Activated CD4-positive, alpha-beta memory T cell treated with anti-CD3 and anti-CD28 coated beads for 36 hours (primary cell): ENCODE measurements around the gene WNT11. TPM values are rescaled to one million over a fixed set of nuclear protein-coding genes. Genes with fewer than 3 reads are reported as not detected.

Source experiments
- CTCF ChIA-PET: fragments of 350-600 bp; sonication (Branson Sonifier 250); formaldehyde crosslinking; loops from one replicate; lab custom pipeline; 2021; ENCODE audit warnings: antibody characterized with exemption, inconsistent platforms; lab: Charles Lee
- POLR2A ChIA-PET: fragments of 350-600 bp; sonication (Branson Sonifier 250); formaldehyde crosslinking; loops from one replicate; lab custom pipeline; 2021; ENCODE audit warnings: antibody characterized with exemption; lab: Charles Lee
- DNase-seq: peaks from one replicate; pipeline ENCODE4 v3.0.0-alpha.2; 2020
- H3K27ac Mint-ChIP-seq: one replicate; pipeline ENCODE4 v1.8.0; 2021; ENCODE audit warnings: mixed read lengths
- H3K27me3 Mint-ChIP-seq: one replicate; pipeline ENCODE4 v1.8.0; 2021; ENCODE audit warnings: mixed read lengths
- H3K36me3 Mint-ChIP-seq: one replicate; pipeline ENCODE4 v1.8.0; 2021; ENCODE audit warnings: mixed read lengths
- H3K4me1 Mint-ChIP-seq: one replicate; pipeline ENCODE4 v1.8.0; 2021; ENCODE audit warnings: low read depth, mixed read lengths
- H3K4me3 Mint-ChIP-seq: one replicate; pipeline ENCODE4 v1.8.0; 2021; ENCODE audit warnings: mild to moderate bottlenecking, mixed read lengths
- H3K9me3 Mint-ChIP-seq: one replicate; pipeline ENCODE4 v1.8.0; 2021; ENCODE audit warnings: mixed read lengths
- intact Hi-C: fragments of 100-400 bp; cut with micrococcal nuclease; formaldehyde crosslinking; loops from one replicate; pipeline ENCODE4 v1.15.1; 2023
- total RNA-seq, 2 experiments: library from RNA; stranded (reverse); gene quantifications; one replicate each; pipeline ENCODE4 v1.2.3, GENCODE V29; 2021

Gene WNT11
- total RNA-seq, 2 experiments from 2014 or later: not detected

- H3K27me3 Mint-ChIP-seq: peaks cover 8% of the 10 kb centered on the region
- H3K4me1 Mint-ChIP-seq: no peaks in the 10 kb centered on the region
- H3K4me3 Mint-ChIP-seq: no peak overlapping the region
- ChIA-PET CTCF (interaction anchor here (4.5 kb wide), 1 partner anchor 9 kb away, joined by 26 read pairs; no protein-coding TSS in a partner anchor), POLR2A (no interaction called here)
- no peaks in the 10 kb centered on the region for H3K9me3 Mint-ChIP-seq
- no peaks in the 10 kb centered on the region for H3K36me3 Mint-ChIP-seq
- intact Hi-C loops: no loop called here
- H3K27ac Mint-ChIP-seq: no peak overlapping the region
- no peak for DNase-seq
These were observed 10.4 kb upstream of the WNT11 start for GRCh38 chr11:76216536-76217325.

GRCh38 chr11:76215941-76216340 is 9.6 kb upstream of the WNT11 start:
- Mint-ChIP-seq H3K4me3 (no peak overlapping the region), H3K27ac (no peak overlapping the region), H3K4me1 (no peaks in the 10 kb centered on the region), H3K27me3 (peaks cover 16% of the 10 kb centered on the region), H3K36me3 (no peaks in the 10 kb centered on the region), H3K9me3 (no peaks in the 10 kb centered on the region)
- no peak for DNase-seq
- ChIA-PET POLR2A (no interaction called here), CTCF (no interaction called here)
- intact Hi-C loops: no loop called here

- Mint-ChIP-seq H3K9me3 (no peaks in the 10 kb centered on the region), H3K27me3 (peaks cover 18% of the 10 kb centered on the region), H3K36me3 (no peaks in the 10 kb centered on the region), H3K4me3 (no peak overlapping the region), H3K27ac (no peak overlapping the region), H3K4me1 (no peaks in the 10 kb centered on the region)
- intact Hi-C loops: no loop called here
- DNase-seq: no peak
- ChIA-PET CTCF (no interaction called here), POLR2A (no interaction called here)
These were observed 8.8 kb upstream of the WNT11 start for GRCh38 chr11:76214968-76215548.

GRCh38 chr11:76214186-76214585 is 7.9 kb upstream of the WNT11 start:
- Mint-ChIP-seq H3K36me3 (no peaks in the 10 kb centered on the region), H3K4me3 (no peak overlapping the region), H3K4me1 (no peaks in the 10 kb centered on the region), H3K27ac (no peak overlapping the region), H3K27me3 (peaks cover 18% of the 10 kb centered on the region), H3K9me3 (no peaks in the 10 kb centered on the region)
- ChIA-PET POLR2A (no interaction called here), CTCF (no interaction called here)
- intact Hi-C loops: no loop called here
- no peak for DNase-seq

GRCh38 chr11:76212086-76213035 is 6.1 kb upstream of the WNT11 start:
- H3K9me3 Mint-ChIP-seq: no peaks in the 10 kb centered on the region
- CTCF ChIA-PET: interaction anchor here (0.6 to 8.2 kb wide), 3 partner anchors 21 to 468 kb away, joined by 3 to 241 read pairs (median 3); no protein-coding TSS in a partner anchor
- no peak overlapping the region for H3K27ac Mint-ChIP-seq
- peaks cover 4% of the 10 kb centered on the region for H3K4me1 Mint-ChIP-seq
- H3K27me3 Mint-ChIP-seq: peaks cover 22% of the 10 kb centered on the region
- intact Hi-C loops: no loop called here
- no peak overlapping the region for H3K4me3 Mint-ChIP-seq
- H3K36me3 Mint-ChIP-seq: no peaks in the 10 kb centered on the region
- POLR2A ChIA-PET: no interaction called here
- DNase-seq: no peak

- intact Hi-C loops: no loop called here
- H3K27me3 Mint-ChIP-seq: peaks cover 28% of the 10 kb centered on the region
- ChIA-PET CTCF (interaction anchor here (1.0 to 8.2 kb wide), 3 partner anchors 22 to 110 kb away, joined by 3 to 241 read pairs (median 94); no protein-coding TSS in a partner anchor), POLR2A (interaction anchor here (0.7 to 1.6 kb wide), 2 partner anchors 23 to 457 kb away, joined by 3 to 5 read pairs; no protein-coding TSS in a partner anchor)
- H3K9me3 Mint-ChIP-seq: no peaks in the 10 kb centered on the region
- no peaks in the 10 kb centered on the region for H3K36me3 Mint-ChIP-seq
- H3K4me3 Mint-ChIP-seq: no peak overlapping the region
- peaks cover 9% of the 10 kb centered on the region for H3K4me1 Mint-ChIP-seq
- DNase-seq: no peak
- no peak overlapping the region for H3K27ac Mint-ChIP-seq
These were observed 4.9 kb upstream of the WNT11 start for GRCh38 chr11:76210931-76211851.

- no peak overlapping the region for H3K27ac Mint-ChIP-seq
These were observed 4.0 kb upstream of the WNT11 start for GRCh38 chr11:76209973-76210930.

GRCh38 chr11:76209375-76209972 is 3.2 kb upstream of the WNT11 start:
- peak; percentile 42 for DNase-seq
- intact Hi-C loops: loop anchor here (1.0 to 10.0 kb wide), 4 partner anchors 109 to 312 kb away; no protein-coding TSS in a partner anchor
- Mint-ChIP-seq H3K4me1 (peaks cover 14% of the 10 kb centered on the region), H3K36me3 (no peaks in the 10 kb centered on the region), H3K4me3 (no peak overlapping the region), H3K27ac (no peak overlapping the region), H3K27me3 (peaks cover 45% of the 10 kb centered on the region), H3K9me3 (no peaks in the 10 kb centered on the region)
- ChIA-PET CTCF (interaction anchor here (0.6 to 8.2 kb wide), 34 partner anchors 9 to 623 kb away, joined by 3 to 241 read pairs (median 5); partner anchors contain the start of gene LRRC32), POLR2A (interaction anchor here (1.3 kb wide), 1 partner anchor 25 kb away, joined by 3 read pairs; no protein-coding TSS in a partner anchor)

More at GRCh38 chr11:76209973-76210930, 4.0 kb upstream of the WNT11 start:
- peak; percentile 43 for DNase-seq
- intact Hi-C loops: loop anchor here (1.0 to 10.0 kb wide), 4 partner anchors 108 to 313 kb away; no protein-coding TSS in a partner anchor
- Mint-ChIP-seq H3K36me3 (no peaks in the 10 kb centered on the region), H3K4me3 (no peak overlapping the region), H3K4me1 (peaks cover 14% of the 10 kb centered on the region), H3K27me3 (peaks cover 37% of the 10 kb centered on the region), H3K9me3 (no peaks in the 10 kb centered on the region)
- ChIA-PET POLR2A (interaction anchor here (1.3 to 1.6 kb wide), 2 partner anchors 24 kb away, joined by 3 to 5 read pairs; no protein-coding TSS in a partner anchor), CTCF (interaction anchor here (0.6 to 8.2 kb wide), 11 partner anchors 21 to 301 kb away, joined by 3 to 241 read pairs (median 4); no protein-coding TSS in a partner anchor)

GRCh38 chr11:76208438-76209374 is 2.4 kb upstream of the WNT11 start:
- Mint-ChIP-seq H3K4me1 (peaks cover 14% of the 10 kb centered on the region), H3K36me3 (no peaks in the 10 kb centered on the region), H3K27ac (no peak overlapping the region), H3K27me3 (peaks cover 50% of the 10 kb centered on the region), H3K4me3 (peak overlapping the region; percentile 66), H3K9me3 (no peaks in the 10 kb centered on the region)
- POLR2A ChIA-PET: interaction anchor here (1.3 kb wide), 1 partner anchor 26 kb away, joined by 3 read pairs; no protein-coding TSS in a partner anchor
- DNase-seq: peak; percentile 82
- intact Hi-C loops: loop anchor here (1.0 to 10.0 kb wide), 4 partner anchors 110 to 311 kb away; no protein-coding TSS in a partner anchor
- CTCF ChIA-PET: interaction anchor here (0.6 to 8.2 kb wide), 59 partner anchors 10 to 1096 kb away, joined by 3 to 241 read pairs (median 4); partner anchors contain the start of gene LRRC32
